ENCODE results near the gene PET100. TPM values are rescaled to one million over a fixed set of nuclear protein-coding genes. Genes with fewer than 3 reads are reported as not detected.

PET100 gene
- total and polyA plus RNA-seq, 10 of the 15 experiments (the other 5 are each of a cell fraction or from before 2014, with no cell fraction given), result 47.0 to 462 (median 126) TPM

DNA sequence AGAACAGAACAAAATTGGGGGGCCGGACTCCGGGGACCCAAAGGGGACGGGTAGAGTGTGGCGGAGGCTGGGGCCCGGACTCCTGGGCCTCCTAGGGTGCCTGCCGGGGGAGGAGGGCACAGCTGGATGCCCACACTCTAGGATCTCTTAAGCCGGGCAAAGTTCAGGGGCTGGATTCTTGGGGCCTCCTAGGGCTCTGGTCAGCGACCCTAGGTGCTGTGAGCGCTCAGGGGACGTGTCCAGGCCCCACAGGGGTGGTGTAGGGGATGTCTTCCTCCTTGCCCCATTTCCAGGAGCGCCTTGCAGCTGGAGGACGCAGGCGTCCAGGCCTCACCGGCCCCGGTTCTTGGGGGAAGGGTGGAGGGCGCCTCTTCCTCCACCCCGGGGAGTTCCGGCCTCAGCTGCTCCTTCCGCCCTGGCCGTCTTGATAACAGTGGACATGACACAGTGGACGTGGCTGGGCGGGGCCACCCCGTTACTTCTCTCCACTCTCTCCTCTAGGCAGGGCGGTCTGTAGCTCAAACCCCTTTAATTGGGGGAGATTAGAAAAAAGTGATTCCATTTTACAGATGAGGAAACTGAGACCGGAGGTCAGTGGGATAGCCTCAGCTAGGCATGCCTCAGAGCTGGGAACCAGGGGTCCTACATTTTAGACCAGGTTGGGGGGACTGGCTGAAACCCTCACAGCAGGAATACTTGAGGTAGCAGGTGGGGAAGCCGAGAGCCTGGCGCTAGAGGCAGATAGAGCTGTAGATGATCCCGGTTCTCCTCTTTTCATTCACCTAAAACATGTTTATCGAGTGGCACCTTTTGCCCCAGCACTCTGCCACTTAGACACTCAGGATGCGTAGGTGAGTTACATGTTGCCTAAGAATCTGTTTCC is 8.0 kb downstream of the PET100 start (continued):
- TF ChIP-seq MXI1 (IDR thresholded peaks at IDR 0.05; ENCODE audit: low read depth, low read length) (no peak), EGR1 (IDR thresholded peaks at IDR 0.05; ENCODE audit: borderline replicate concordance in 1 of 2, low read depth in 2 of 2, low read length in 2 of 2) (peak in 1 of 2 experiments; percentile 8; a peak in 1 of 3 replicates), GATAD2B (conservative IDR thresholded peaks at IDR 0.05; ENCODE audit: low read depth) (0 out of 2 replicates have a peak, but pooled peaks have one; percentile 14), BHLHE40 (IDR thresholded peaks at IDR 0.05; ENCODE audit: borderline replicate concordance in 1 of 2, low read depth in 2 of 2, low read length in 1 of 2) (no peak), IRF4 (IDR thresholded peaks at IDR 0.05; ENCODE audit: low read depth, low read length) (no peak), NFYB (IDR thresholded peaks at IDR 0.05; ENCODE audit: insufficient read depth, low read depth, low read length) (no peak), NFYA (IDR thresholded peaks at IDR 0.05; ENCODE audit: borderline replicate concordance, low read depth, low read length) (no peak), MYC (IDR thresholded peaks at IDR 0.05; ENCODE audit: insufficient read depth, insufficient read length, insufficient replicate concordance, low read length, severe bottlenecking) (no peak), ZNF217 (IDR thresholded peaks at IDR 0.05) (no peak), CHD4 (IDR thresholded peaks at IDR 0.05) (no peak)
- TF ChIP-seq, protein P1, sequence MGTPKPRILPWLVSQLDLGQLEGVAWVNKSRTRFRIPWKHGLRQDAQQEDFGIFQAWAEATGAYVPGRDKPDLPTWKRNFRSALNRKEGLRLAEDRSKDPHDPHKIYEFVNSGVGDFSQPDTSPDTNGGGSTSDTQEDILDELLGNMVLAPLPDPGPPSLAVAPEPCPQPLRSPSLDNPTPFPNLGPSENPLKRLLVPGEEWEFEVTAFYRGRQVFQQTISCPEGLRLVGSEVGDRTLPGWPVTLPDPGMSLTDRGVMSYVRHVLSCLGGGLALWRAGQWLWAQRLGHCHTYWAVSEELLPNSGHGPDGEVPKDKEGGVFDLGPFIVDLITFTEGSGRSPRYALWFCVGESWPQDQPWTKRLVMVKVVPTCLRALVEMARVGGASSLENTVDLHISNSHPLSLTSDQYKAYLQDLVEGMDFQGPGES (IDR thresholded peaks at IDR 0.05), result no peak
- TF ChIP-seq, protein P2, sequence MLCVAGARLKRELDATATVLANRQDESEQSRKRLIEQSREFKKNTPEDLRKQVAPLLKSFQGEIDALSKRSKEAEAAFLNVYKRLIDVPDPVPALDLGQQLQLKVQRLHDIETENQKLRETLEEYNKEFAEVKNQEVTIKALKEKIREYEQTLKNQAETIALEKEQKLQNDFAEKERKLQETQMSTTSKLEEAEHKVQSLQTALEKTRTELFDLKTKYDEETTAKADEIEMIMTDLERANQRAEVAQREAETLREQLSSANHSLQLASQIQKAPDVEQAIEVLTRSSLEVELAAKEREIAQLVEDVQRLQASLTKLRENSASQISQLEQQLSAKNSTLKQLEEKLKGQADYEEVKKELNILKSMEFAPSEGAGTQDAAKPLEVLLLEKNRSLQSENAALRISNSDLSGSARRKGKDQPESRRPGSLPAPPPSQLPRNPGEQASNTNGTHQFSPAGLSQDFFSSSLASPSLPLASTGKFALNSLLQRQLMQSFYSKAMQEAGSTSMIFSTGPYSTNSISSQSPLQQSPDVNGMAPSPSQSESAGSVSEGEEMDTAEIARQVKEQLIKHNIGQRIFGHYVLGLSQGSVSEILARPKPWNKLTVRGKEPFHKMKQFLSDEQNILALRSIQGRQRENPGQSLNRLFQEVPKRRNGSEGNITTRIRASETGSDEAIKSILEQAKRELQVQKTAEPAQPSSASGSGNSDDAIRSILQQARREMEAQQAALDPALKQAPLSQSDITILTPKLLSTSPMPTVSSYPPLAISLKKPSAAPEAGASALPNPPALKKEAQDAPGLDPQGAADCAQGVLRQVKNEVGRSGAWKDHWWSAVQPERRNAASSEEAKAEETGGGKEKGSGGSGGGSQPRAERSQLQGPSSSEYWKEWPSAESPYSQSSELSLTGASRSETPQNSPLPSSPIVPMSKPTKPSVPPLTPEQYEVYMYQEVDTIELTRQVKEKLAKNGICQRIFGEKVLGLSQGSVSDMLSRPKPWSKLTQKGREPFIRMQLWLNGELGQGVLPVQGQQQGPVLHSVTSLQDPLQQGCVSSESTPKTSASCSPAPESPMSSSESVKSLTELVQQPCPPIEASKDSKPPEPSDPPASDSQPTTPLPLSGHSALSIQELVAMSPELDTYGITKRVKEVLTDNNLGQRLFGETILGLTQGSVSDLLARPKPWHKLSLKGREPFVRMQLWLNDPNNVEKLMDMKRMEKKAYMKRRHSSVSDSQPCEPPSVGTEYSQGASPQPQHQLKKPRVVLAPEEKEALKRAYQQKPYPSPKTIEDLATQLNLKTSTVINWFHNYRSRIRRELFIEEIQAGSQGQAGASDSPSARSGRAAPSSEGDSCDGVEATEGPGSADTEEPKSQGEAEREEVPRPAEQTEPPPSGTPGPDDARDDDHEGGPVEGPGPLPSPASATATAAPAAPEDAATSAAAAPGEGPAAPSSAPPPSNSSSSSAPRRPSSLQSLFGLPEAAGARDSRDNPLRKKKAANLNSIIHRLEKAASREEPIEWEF (IDR thresholded peaks at IDR 0.05; ENCODE audit: insufficient replicate concordance, low read depth, low read length), result no peak

Measured in GM12878 (cell line).